GM18502 (cell line): ENCODE measurements around the gene SMOC2.

Source experiments
- ATAC-seq: cut with Tn5 transposase; IDR thresholded peaks from one replicate; pipeline ENCODE4 v1.9.1; 2021; ENCODE audit warnings: mild to moderate bottlenecking; ENCODE audit not compliant: unreplicated experiment, poor library complexity

Gene SMOC2

DNA sequence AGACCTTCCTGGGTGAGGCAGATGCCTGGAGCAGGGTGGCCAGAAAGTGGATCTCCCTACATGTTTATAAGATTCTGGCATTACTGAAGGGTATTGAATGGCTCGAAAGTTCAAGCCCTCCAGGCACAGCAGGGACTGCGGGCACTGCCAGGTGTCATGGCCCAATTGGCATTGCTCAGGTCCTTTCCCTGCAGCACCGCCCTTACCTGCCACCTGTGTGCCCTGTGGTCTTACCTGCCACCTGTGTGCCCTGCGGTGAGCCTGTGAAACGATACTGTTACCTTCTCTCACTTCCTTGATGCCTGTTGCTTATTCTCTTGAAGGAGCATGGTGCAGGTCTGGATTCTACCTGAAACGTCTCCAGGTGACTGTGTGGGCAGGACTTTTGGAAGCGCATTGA lies 32.2 kb downstream of the SMOC2 start:
- ATAC-seq = no peak

DNA sequence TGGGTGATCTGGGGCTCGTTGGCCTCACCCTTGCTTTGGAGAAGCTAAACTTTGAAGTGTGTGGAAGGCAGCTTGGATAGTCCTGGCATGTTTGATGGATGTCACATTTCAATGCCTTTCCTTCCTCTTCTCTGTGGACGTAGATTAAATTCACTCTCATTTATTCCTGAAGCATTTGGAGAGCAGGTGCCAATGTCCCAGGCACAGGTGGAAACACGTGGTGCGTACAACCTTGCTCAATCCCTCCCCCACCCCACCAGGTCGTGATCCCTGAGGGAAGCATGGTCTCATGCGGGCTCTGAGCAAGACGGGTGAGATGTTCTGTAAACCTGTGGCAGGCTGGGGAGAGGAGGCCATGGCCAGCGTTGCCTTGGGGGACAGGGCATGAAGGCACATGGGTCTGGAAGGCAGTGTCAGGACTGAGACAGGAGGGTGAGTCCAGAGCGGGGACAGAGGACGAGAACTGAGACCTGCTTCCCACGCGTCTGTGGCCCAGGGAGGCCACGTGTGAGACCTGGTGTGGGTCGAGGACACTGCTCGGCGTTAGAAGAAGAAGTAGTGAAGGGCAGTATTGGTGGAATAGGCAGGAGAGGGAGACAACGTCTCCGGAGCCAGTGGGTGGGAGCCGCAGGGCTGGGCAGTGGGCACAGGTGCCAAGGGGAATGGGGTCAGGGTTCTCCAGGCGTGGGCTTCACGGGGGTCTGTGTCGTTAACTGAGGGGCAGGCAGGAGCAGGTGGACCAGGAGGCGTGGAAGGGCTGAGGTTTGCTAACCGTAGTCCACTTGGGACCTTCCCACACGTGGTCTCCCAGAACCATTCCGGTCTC lies 34.4 kb downstream of the SMOC2 start:
- ATAC-seq = no peak

DNA sequence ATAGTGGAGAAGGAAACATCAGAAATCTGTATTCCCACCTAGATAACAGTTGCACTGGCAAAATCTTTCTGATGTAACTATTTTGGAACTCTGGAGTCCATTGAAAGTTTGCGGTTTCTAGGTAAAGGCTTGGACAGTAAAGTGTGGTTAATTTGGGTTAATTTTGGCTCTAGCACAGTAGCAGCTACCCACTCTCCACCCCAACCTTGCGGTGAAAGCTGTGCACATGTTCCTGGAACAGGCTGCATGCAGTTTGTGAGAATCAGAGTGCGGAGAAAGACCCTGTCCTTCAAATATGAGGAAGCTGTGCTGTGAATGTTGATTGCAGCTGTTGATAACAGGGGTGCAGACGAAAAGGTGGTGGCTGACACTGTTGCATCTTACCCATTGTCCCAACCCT lies 38.4 kb downstream of the SMOC2 start:
- no peak for ATAC-seq

DNA sequence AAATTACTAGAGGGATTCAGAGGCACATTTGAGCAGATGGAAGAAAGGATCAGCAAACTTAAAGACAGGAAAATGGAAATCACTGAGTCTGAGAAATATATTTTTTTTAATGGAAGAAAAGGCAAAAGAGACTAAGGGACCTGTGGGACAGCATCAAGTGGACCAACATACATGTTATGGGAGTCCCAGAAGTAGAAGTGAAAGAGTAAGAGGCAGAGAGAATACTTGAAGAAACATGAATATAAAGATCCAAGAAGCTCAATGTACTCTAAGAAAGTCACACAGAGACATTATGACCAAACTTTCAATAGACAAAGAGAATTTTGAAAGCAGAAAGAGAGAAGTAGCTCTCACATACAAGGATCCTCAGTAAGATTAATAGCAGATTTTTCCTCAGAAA lies 39.5 kb downstream of the SMOC2 start:
- no peak for ATAC-seq

DNA sequence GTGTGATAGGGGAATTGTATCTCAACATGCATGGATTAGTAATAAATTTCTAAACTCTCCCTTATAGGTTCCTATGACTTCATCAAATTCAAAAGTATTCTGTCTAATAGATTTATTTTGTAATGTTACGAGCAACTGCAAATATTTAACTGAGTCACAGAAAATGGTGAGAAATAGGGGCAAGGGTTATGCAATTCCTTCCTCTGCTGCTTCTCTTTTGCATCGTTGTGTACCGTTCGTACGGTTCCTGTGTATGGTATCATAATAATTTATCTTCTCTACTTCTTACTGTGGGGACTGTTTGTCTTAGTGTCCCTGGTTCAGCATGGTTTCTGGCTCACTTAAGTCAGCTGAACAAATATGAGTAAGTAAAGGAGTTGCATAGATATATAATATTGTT lies 44.8 kb downstream of the SMOC2 start:
- ATAC-seq = no peak

DNA sequence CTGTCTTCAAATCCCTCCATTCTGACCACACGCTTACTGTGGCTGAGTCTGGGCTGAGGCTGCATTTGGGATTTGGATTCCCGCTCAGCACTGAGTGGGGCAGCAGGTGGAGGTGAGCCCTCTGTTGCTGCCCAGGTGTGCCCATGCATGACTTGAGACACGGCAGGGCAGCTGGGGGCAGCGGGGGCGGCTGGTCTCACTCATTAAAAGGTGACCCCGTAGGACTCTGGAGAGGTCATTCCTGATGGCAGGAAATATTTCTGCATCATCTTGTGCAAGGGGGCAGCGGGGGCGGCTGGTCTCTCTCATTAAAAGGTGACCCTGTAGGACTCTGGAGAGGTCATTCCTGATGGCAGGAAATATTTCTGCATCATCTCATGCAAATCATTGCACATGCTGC lies 49.8 kb downstream of the SMOC2 start:
- ATAC-seq = no peak

DNA sequence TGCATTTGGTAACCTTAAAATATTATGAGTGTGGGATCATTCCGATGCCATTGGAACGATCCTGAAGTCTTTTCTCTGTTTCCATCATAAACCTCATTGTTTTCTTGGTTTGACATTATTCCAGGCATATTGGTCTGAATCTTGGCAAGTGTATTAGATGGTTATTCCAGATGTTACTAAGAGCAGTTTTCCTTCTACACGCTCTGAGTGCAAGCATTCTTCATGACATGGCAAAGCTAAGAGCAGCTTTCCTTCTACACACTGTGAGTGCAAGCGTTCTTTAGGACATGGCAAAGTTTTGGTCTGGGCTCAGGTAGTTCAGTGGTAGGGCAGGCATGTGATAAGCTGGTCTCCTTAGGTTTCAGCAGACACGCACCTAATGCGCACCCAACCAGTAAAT lies 53.0 kb downstream of the SMOC2 start:
- no peak for ATAC-seq

DNA sequence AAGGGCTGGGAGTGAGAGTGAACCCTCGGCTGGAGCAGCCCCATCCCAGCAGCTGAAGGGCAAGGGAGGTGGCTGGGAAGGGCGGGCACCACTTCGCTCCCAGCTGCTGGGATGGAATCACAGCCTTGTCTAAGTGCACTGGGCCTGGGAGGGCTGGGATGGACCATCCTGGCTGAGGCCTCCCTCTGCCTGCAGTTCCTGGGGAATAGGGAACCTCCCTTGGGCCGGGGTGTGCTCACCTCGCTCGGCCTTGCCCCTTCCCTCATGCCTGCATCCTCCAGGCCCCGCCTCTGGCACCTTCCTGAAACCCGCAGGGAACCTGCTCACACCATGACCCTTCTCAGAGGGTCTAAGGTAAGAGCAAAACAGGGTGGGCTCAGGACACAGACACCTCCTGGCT lies 53.7 kb downstream of the SMOC2 start:
- ATAC-seq = no peak

DNA sequence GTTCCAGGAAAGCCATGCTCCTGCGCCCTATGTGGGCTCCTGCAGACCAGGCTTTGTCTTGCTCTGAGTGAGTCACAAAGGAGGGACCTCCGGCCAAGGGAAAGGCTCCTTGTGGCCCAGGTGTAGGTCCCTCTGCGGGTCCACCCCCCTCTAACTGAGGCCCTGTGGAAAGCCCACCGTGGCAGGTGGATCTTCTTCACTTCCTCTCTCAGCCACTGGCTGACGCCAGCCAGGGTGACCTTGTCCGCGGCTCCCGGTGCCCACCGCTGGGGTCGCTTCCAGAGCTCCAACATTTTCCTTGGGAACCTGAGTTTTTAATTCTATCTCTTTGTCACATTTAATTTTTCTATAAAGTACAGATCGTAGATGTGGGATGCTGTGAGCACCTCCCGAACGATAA lies 54.1 kb downstream of the SMOC2 start:
- ATAC-seq = no peak

DNA sequence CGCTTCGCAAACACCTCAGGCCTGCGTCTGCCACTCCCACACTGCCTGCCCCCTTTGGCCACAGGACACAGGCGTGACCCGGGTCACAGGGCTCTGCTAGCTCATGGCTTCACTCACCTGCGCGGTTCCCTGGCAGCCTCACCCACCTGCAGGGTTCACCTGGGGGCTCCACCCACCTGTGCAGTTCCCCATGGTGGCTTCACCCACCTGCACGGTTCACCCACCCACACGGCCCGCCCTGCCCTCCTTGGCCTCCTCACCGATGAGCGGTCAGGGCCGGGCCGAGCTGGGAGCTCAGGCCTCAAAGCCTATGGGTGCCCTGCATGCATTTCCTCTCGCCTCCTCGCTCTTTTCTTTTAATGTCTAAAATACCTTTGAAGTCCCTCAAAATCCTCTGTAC lies 54.7 kb downstream of the SMOC2 start:
- no peak for ATAC-seq

DNA sequence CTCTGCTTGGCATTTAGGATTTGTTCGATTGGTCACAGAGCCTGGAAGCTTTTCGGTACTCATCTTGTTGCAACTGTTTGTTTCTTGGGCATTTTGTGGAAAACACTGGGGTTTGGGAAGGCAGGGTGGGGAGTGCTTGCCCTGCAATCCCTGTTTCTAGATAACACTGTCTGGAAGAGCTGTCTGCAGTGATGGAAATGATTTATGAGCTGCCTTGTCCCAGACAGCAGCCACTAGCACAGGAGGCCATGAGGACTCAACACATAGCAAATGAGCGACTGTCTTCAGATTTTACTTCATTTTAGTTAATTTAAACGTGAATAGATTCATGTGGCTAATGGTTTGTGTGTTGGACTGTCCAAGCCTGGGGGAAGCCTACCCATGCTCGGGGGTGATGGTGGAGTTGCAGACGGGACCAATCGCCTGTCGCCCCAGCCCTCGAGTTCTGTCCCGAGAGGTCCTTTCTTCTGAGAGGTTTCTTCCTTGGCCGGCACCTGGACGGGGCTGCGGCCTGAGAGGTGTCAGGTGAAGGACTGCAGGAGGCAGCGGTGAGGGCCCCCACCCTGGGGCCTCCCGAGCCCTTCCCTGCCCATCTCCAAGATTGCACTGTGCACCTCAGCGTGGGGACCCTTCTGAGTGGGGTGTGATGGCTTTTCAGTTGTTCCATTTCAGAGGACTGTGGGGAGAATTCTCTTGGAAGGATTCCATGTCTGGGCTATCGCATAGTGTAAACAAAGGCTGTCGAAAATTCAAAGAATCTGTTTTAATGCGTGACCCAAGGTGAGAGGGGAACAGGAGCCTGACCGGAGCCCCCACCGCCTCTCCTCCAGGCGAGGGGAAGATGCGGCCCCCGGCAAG lies 55.4 kb downstream of the SMOC2 start:
- no peak for ATAC-seq

DNA sequence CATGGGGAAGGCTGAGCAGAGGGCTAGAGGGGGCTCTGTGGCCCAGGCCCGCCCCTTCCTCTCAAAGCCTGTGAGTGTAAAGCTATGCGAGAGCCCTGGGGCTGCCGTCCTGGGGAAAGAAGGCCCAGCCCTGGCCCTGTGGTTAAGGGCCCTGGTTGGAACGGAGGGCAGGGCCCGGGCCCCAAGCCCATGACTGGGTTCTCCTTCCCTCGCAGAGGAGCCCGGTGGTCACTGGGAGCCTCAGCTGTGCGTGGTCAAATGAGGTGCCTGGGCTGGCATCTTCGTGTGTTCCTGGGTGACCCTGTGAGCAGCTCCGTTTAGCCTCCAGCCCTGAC lies 56.0 kb downstream of the SMOC2 start:
- ATAC-seq = no peak

DNA sequence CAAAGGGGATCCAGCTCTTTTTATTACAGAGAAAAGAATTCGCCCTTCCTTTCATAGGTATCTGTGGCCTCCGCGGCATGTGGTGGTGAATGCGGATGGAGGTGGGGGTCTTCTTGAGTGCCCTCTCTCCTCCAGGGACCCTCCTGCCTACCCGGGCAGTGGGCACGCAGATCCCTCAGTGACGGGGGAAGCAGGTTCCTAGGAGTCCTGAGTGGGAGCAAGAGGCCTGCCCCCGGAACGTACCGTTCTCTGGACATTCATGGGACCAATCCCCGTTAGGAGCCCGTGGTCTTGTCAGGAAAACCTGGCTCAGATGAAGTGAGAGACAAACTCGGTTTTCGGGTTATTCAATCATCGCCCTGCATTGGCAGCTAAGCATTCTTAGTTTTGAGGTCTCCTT lies 56.4 kb downstream of the SMOC2 start:
- ATAC-seq = no peak

DNA sequence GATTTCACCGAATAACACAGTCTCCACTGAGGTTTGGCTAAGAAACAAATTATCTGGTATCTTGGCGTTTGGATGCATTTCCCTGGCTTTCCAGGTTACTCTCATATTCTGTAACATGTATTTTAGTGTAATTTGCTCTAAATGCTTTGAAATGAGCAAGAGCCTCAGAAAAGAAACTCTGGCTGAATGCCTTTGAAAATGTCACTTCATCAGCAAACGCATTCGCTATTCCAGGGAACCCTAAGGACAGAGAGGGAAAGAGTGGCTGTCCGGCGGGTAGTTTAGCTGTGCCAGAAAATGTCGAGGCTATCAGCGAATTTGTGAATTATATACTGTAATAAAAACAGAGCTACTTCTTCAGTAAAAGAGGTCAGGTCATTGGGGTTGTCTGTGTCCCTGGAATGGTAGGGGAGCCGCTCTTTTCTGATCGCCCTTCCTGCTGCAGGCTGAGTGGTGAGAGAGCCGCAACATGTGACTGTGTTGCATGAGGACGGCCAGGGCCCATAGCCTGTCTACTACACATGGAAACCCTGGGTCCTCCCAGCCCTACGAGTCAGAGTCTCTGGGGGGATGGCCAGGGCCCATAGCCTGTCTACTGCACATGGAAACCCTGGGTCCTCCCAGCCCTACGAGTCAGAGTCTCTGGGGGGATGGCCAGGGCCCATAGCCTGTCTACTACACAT lies 57.3 kb downstream of the SMOC2 start:
- no peak for ATAC-seq

DNA sequence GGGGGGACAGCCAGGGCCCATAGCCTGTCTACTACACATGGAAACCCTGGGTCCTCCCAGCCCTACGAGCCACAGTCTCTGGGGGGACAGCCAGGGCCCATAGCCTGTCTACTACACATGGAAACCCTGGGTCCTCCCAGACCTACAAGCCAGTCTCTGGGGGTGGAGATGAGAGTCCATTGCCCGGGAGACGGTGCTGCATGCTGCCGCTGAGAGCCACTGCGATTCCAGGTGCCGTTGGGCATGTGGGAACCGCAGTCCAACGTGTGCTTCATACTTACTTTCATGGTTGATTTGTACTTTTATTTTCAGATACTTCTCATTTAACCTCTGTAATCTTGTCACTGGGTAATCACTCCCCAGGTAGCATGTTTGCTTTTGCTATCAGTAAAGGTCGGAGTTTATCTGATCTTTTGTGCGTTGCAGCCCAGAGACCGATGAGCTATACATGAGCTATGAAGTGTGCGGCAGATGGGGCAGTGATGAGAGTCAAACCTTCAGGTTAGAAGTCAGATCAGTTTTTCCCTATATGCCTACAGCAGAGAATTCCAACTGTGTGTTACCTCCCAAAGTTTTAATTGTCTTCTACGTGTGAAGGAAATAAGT lies 58.2 kb downstream of the SMOC2 start:
- ATAC-seq = no peak

DNA sequence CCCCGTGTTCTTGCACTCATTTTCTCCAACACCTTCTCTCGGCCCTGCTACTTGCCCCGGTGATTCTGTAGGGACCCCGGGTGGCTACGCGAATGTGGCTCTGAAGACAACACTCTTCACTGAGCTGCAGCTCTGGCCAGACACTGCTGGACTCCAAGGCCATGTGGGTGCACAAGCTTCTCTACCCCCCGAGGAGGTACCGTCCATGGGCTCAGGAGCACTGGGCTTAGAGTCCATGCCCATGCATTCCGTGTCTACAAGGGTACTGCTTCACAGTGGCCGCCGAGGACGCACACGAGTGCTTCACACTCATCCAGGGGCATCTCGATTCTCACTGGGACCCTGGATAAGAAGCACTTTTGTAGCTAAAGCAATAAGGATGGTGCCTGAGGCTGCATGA lies 59.5 kb downstream of the SMOC2 start:
- no peak for ATAC-seq

DNA sequence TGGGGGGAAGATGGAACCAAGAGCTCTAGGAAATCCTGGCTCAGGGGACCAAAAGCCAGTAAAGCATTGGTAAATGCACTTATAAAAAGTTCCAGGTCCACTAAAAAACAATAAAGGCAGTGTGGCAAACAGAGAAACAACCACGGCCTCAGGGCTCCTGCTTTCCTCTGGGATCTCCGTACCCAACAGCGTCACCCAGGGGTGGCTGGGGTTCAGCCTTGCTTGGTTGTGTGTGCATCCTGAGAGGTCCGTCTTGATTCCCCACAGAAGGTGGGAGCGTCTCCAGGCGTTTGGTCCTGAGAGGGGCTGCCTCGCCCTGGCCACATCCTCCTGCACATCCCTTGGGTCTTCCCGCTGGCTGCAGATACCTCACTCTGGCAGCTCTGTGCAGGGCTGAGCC lies 60.6 kb downstream of the SMOC2 start:
- no peak for ATAC-seq

DNA sequence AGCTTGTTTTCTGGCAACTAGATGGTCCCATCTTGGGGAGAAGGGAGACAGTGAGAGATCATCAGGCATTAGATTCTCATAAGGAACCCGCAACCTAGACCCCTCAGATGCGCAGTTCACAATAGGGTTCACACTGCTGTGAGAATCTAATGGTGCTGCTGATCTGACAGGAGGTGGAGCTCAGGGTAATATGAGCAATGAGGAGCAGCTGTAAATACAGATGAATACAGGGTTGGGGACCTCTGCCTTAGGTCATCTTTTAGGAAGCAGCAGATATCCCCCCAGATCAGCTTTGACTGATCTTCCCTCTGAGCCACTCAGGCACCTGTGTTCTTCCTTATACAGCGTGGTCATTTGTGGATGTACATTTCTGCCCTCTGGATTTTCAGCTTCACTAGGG lies 63.4 kb downstream of the SMOC2 start:
- ATAC-seq = no peak

DNA sequence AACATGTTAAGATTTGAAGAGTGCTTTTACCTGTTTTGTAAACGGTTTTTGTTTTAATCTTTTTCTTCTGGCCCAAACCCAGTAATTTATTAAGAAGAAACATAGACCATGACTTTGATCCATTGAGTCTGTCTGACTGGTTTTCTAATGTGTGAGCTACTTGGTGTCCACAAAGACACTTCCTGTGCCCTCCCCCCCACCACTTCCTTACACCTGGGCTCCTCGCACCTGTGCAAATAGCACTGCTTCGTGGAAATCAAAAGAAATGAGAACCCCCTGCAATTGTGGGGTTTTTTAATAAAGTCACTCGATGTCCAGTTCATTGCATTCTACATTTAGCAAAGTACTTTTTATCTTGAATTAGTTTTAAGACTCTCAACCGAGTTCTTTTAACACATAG lies 65.5 kb downstream of the SMOC2 start:
- ATAC-seq = no peak

DNA sequence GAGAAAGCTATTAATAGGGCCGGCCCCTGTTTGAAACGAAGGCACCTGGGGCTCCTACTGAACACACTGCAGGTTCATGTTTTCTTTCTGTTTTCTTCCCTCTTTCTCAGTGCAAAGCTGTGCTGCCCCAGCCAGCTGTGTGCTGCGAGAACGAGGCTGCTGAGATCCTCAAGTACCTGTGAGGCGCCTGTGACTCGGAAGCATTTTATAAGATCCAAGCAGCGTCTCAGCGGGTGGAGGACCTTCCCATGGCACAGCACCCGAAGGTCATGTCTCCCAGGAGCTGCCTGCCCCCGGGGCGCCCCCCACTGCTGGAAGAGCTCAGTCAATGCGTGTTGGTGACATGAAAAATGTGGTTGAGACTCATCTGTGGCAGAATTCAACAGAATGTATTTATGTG lies 66.3 kb downstream of the SMOC2 start:
- ATAC-seq = no peak

DNA sequence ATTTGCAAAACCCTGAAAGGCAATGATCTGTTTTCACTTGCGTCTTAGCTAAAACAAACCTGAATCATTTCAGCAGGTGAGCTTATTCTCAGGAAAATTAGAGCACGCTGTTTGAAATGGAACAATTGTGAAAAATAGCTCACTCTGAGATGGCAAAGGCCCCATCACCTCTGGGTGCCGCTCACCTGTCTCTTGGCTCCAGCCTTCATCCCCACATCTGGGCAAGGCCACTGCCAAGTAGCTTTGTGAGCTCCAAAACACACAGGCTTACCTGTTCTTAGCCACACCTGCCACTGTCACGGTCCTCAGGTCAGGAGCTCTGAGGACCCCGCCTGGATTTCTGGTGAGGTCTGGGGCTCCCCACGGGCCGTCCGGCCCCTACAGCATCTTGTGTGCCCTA lies 66.7 kb downstream of the SMOC2 start:
- no peak for ATAC-seq
